HepG2 (cell line): Measurements from ENCODE around the gene SF3B5. TPM values are rescaled to one million over a fixed set of nuclear protein-coding genes. Genes with fewer than 3 reads are reported as not detected.

Source experiments
- ADNP ChIP-seq: sonication (generic); formaldehyde crosslinking; IDR thresholded peaks from 2 replicates; pipeline ENCODE4 v1.4.0; 2020; ENCODE audit warnings: missing genetic modification reagents
- ARID5B ChIP-seq: IDR thresholded peaks from 2 replicates; pipeline ENCODE4 v1.4.0; 2020; ENCODE audit warnings: mild to moderate bottlenecking, missing genetic modification reagents
- CAMTA2 ChIP-seq: sonication (generic); formaldehyde crosslinking; IDR thresholded peaks from 2 replicates; pipeline ENCODE4 v1.4.0; 2020; ENCODE audit warnings: mild to moderate bottlenecking, missing genetic modification reagents, borderline replicate concordance
- CSRNP1 ChIP-seq: sonication (generic); formaldehyde crosslinking; IDR thresholded peaks from 2 replicates; pipeline ENCODE4 v1.8.1; 2023; ENCODE audit warnings: mild to moderate bottlenecking, missing genetic modification reagents
- GABPB1 ChIP-seq: IDR thresholded peaks from 2 replicates; pipeline ENCODE4 v1.6.1; 2016; ENCODE audit warnings: mild to moderate bottlenecking, missing genetic modification reagents, moderate library complexity, missing compliant biosample characterization
- MLX ChIP-seq: IDR thresholded peaks from 2 replicates; pipeline ENCODE4 v1.6.1; 2016
- MXD1 ChIP-seq: sonication (generic); formaldehyde crosslinking; IDR thresholded peaks from 2 replicates; pipeline ENCODE4 v1.4.0; 2020; ENCODE audit warnings: mild to moderate bottlenecking, missing genetic modification reagents
- MYC ChIP-seq: sonication (generic); formaldehyde crosslinking; IDR thresholded peaks from 2 replicates; pipeline ENCODE4 v1.9.0; 2021; ENCODE audit warnings: missing genetic modification reagents, borderline replicate concordance
- POLR2AphosphoS5 ChIP-seq: IDR thresholded peaks from 2 replicates; pipeline ENCODE4 v1.6.1; 2012; ENCODE audit warnings: low read depth, low read length
- SP1 ChIP-seq, 2 experiments: fragments of 450-650 bp in 1 of 2; sonication (generic) in 1 of 2; formaldehyde crosslinking in 1 of 2; IDR thresholded peaks; 2 replicates each; pipeline versions ENCODE4 v1.4.0 to v1.6.1; 2016 to 2020; ENCODE audit warnings: missing genetic modification reagents in 1 of 2
- SP4 ChIP-seq: sonication (generic); formaldehyde crosslinking; IDR thresholded peaks from 2 replicates; pipeline ENCODE4 v1.8.1; 2023; ENCODE audit warnings: mild to moderate bottlenecking, missing genetic modification reagents
- THYN1 ChIP-seq: sonication (generic); formaldehyde crosslinking; IDR thresholded peaks from 2 replicates; pipeline ENCODE4 v1.8.1; 2023; ENCODE audit warnings: low read depth, mild to moderate bottlenecking, moderate library complexity, missing genetic modification reagents, borderline replicate concordance
- ZMAT5 ChIP-seq: sonication (generic); formaldehyde crosslinking; IDR thresholded peaks from 2 replicates; pipeline ENCODE4 v1.5.0; 2020; ENCODE audit warnings: mild to moderate bottlenecking, low read depth, missing genetic modification reagents, borderline replicate concordance
- ZNF136 ChIP-seq: sonication (generic); formaldehyde crosslinking; IDR thresholded peaks from 2 replicates; pipeline ENCODE4 v1.8.1; 2022; ENCODE audit warnings: low read depth, mild to moderate bottlenecking, moderate library complexity, missing genetic modification reagents
- ZNF18 ChIP-seq: sonication (generic); formaldehyde crosslinking; IDR thresholded peaks from 2 replicates; pipeline ENCODE4 v1.8.0; 2022; ENCODE audit warnings: mild to moderate bottlenecking, missing genetic modification reagents; ENCODE audit not compliant: insufficient replicate concordance
- ZNF180 ChIP-seq: sonication (generic); formaldehyde crosslinking; IDR thresholded peaks from 2 replicates; pipeline ENCODE4 v1.4.0; 2020; ENCODE audit warnings: low read depth, missing genetic modification reagents, borderline replicate concordance
- ZNF333 ChIP-seq: sonication (generic); formaldehyde crosslinking; IDR thresholded peaks from 2 replicates; pipeline ENCODE4 v1.4.0; 2020; ENCODE audit warnings: mild to moderate bottlenecking, missing genetic modification reagents, borderline replicate concordance
- ZNF598 ChIP-seq: sonication (generic); formaldehyde crosslinking; IDR thresholded peaks from 2 replicates; pipeline ENCODE4 v1.5.1; 2020; ENCODE audit warnings: mild to moderate bottlenecking, missing genetic modification reagents, borderline replicate concordance
- polyA plus RNA-seq, 8 experiments: library from polyadenylated mRNA; depleted of rRNA in 3 of 8; stranded (reverse) in 7 of 8; unstranded in 1 of 8; fragments of >200 nt; fragmentation: Illumina TruSeq in 4 of 8; extraction: Trizol in 4 of 8; gene quantifications; 2 replicates each; pipeline versions ENCODE4 v1.2.1 to v1.2.3, GENCODE V29; 2011 to 2016; ENCODE audit warnings: low read depth in 4 of 8, missing spikeins in 1 of 8, mixed read lengths in 1 of 8; ENCODE audit not compliant: insufficient read depth in 1 of 8
- total RNA-seq, 5 experiments: library from RNA; depleted of rRNA; stranded (reverse); fragments of >200 nt; fragmentation: Illumina TruSeq; extraction: Trizol; gene quantifications; 2 replicates each; pipeline ENCODE4 v1.2.3, GENCODE V29; 2016; ENCODE audit warnings: low read depth in 1 of 5

Gene SF3B5
- total and polyA plus RNA-seq, 2 of the 13 experiments (the other 11 are each of a cell fraction or from before 2014, with no cell fraction given) = 263 to 292 TPM

GRCh38 chr6:144063744-144064401 lies 31.5 kb downstream of the SF3B5 start (continued):
- TF ChIP-seq ARID5B (CRISPR knock-in tag) (peak; percentile 66; the same call in 1 of the 2 replicates), ZNF136 (CRISPR knock-in tag) (no peak), SP1 (IDR thresholded peaks at IDR 0.05) (no peak), SP1 (CRISPR knock-in tag; IDR thresholded peaks at IDR 0.05) (peak; percentile 59), MXD1 (CRISPR knock-in tag) (no peak; the same call in 1 of the 2 replicates), SP4 (peak; percentile 60), ADNP (CRISPR knock-in tag) (no peak), ZNF598 (no peak; the same call in 1 of the 2 replicates), CAMTA2 (CRISPR knock-in tag) (no peak; the same call in 1 of the 2 replicates), CSRNP1 (CRISPR knock-in tag) (peak; percentile 51; the same call in 1 of the 2 replicates), ZMAT5 (CRISPR knock-in tag) (no peak), MLX (CRISPR knock-in tag) (no peak), ZNF333 (CRISPR knock-in tag) (no peak), POLR2AphosphoS5 (no peak), MYC (CRISPR knock-in tag) (peak; percentile 43; the same call in 1 of the 2 replicates), THYN1 (CRISPR knock-in tag) (no peak), ZNF18 (CRISPR knock-in tag) (peak; percentile 35), GABPB1 (CRISPR knock-in tag) (peak; percentile 77), ZNF180 (CRISPR knock-in tag) (no peak)
